ENCODE data around the gene DUSP19.

DNA sequence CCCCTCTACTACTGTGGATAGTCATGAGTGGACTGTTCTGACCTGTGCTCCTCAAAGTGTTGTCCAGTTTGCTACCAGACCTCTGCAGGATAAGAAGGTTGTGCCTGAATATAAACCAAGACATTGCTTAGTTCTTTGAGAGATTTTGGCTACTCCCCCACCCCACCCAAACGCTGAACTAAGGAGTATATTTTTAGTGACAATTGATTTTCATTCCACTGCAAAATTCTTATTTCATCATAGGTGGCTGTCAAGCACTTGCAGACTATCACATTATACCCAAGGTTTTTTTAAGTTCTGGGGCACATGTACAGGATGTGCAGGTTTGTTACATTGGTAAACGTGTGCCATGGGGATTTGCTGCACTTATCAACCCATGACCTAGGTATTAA, 13.4 kb downstream of the DUSP19 start:
- TF ChIP-seq POLR2A (IDR thresholded peaks at IDR 0.05; ENCODE audit: borderline replicate concordance, extremely low read depth, insufficient read depth, insufficient read length) (no peak), POLR2AphosphoS5 (IDR thresholded peaks at IDR 0.05; ENCODE audit: low read depth, low read length) (no peak), REST (IDR thresholded peaks at IDR 0.05; ENCODE audit: low read depth) (no peak), EZH2 (IDR thresholded peaks at IDR 0.05) (no peak), ZNF274 (IDR thresholded peaks at IDR 0.05; ENCODE audit: low read depth, low read length) (no peak), ZFX (IDR thresholded peaks at IDR 0.05) (no peak), TCF7L2 (IDR thresholded peaks at IDR 0.05; ENCODE audit: borderline replicate concordance, extremely low read depth, insufficient read depth, insufficient read length) (no peak), ZBTB33 (IDR thresholded peaks at IDR 0.05; ENCODE audit: extremely low read depth, insufficient replicate concordance, low read length) (no peak), YY1 (IDR thresholded peaks at IDR 0.05; ENCODE audit: extremely low read depth, insufficient replicate concordance, low read depth, low read length) (no peak), CBX3 (IDR thresholded peaks at IDR 0.05; ENCODE audit: low read depth) (no peak), CEBPB (IDR thresholded peaks at IDR 0.05; ENCODE audit: low read depth) (no peak), EZH2phosphoT487 (IDR thresholded peaks at IDR 0.05; ENCODE audit: borderline replicate concordance) (no peak)
- TF ChIP-seq, protein P1, sequence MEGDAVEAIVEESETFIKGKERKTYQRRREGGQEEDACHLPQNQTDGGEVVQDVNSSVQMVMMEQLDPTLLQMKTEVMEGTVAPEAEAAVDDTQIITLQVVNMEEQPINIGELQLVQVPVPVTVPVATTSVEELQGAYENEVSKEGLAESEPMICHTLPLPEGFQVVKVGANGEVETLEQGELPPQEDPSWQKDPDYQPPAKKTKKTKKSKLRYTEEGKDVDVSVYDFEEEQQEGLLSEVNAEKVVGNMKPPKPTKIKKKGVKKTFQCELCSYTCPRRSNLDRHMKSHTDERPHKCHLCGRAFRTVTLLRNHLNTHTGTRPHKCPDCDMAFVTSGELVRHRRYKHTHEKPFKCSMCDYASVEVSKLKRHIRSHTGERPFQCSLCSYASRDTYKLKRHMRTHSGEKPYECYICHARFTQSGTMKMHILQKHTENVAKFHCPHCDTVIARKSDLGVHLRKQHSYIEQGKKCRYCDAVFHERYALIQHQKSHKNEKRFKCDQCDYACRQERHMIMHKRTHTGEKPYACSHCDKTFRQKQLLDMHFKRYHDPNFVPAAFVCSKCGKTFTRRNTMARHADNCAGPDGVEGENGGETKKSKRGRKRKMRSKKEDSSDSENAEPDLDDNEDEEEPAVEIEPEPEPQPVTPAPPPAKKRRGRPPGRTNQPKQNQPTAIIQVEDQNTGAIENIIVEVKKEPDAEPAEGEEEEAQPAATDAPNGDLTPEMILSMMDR (IDR thresholded peaks at IDR 0.05 in 2 of 3, conservative IDR thresholded peaks at IDR 0.05 in 1 of 3; ENCODE audit: borderline replicate concordance in 1 of 3, insufficient read depth in 1 of 3, low read depth in 2 of 3, low read length in 2 of 3) = no peak
- TF ChIP-seq, protein P2, sequence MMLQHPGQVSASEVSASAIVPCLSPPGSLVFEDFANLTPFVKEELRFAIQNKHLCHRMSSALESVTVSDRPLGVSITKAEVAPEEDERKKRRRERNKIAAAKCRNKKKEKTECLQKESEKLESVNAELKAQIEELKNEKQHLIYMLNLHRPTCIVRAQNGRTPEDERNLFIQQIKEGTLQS (IDR thresholded peaks at IDR 0.05) = no peak

Data from HCT116 (cell line).